HG03139 (cell line): ENCODE results near the gene RNPEPL1.

Experiments used
- ATAC-seq: cut with Tn5 transposase; IDR thresholded peaks from one replicate; pipeline ENCODE4 v1.9.1; 2021; ENCODE audit not compliant: unreplicated experiment

The RNPEPL1 gene

GRCh38 chr2:240564561-240565332, 3.5 kb upstream of the RNPEPL1 start:
- ATAC-seq, result no peak

GRCh38 chr2:240565333-240566202, 2.7 kb upstream of the RNPEPL1 start:
- ATAC-seq, result peak; percentile 28

GRCh38 chr2:240566203-240567136, 1.8 kb upstream of the RNPEPL1 start:
- peak; percentile 34 for ATAC-seq

- no peak for ATAC-seq
These were observed 980 bp upstream of the RNPEPL1 start for GRCh38 chr2:240567137-240567871.

GRCh38 chr2:240568678-240569522, 616 bp downstream of the RNPEPL1 start:
- ATAC-seq, result peak; percentile 21

- ATAC-seq, result no peak
These were observed 1.3 kb downstream of the RNPEPL1 start for GRCh38 chr2:240569523-240569997.

- ATAC-seq, result no peak
These were observed 1.8 kb downstream of the RNPEPL1 start for GRCh38 chr2:240569998-240570530.

- ATAC-seq, result no peak
These were observed 2.4 kb downstream of the RNPEPL1 start for GRCh38 chr2:240570531-240571313.

GRCh38 chr2:240571314-240571973, 3.2 kb downstream of the RNPEPL1 start:
- ATAC-seq, result no peak

- no peak for ATAC-seq
These were observed 4.1 kb downstream of the RNPEPL1 start for GRCh38 chr2:240572141-240573031.

GRCh38 chr2:240573071-240573515, 4.8 kb downstream of the RNPEPL1 start:
- ATAC-seq, result no peak

- no peak for ATAC-seq
These were observed 5.5 kb downstream of the RNPEPL1 start for GRCh38 chr2:240573516-240574385.

- ATAC-seq, result no peak
These were observed 6.3 kb downstream of the RNPEPL1 start for GRCh38 chr2:240574386-240575100.

- ATAC-seq, result no peak
These were observed 7.0 kb downstream of the RNPEPL1 start for GRCh38 chr2:240575101-240575965.
